ES-I3 (cell line): ENCODE results near the gene MMP25.

ENCODE experiments used
- H3K36me3 ChIP-seq: 2 replicates; pipeline ENCODE4 v1.6.1; 2013; ENCODE audit warnings: mild to moderate bottlenecking, low read length, control low read depth, moderate library complexity; ENCODE audit not compliant: insufficient read depth
- H3K4me1 ChIP-seq: 2 replicates; pipeline ENCODE4 v1.6.1; 2013; ENCODE audit warnings: mild to moderate bottlenecking, control low read depth, low read length; ENCODE audit not compliant: insufficient read depth
- H3K9ac ChIP-seq: 2 replicates; pipeline ENCODE4 v1.6.1; 2013; ENCODE audit warnings: low read depth, mild to moderate bottlenecking, low read length, moderate library complexity
- H3K9me3 ChIP-seq: 2 replicates; pipeline ENCODE4 v1.6.1; 2013; ENCODE audit warnings: mild to moderate bottlenecking, low read length, moderate library complexity; ENCODE audit not compliant: control insufficient read depth, insufficient read depth

Gene MMP25

GRCh38 chr16:3012828-3013420 lies 33.4 kb upstream of the MMP25 start, which contains the start of gene CLDN9:
Gene CLDN9 (plus strand): TSS chr16:3012923. CDS start chr16:3013363, 440 bp downstream.
- H3K9ac ChIP-seq, result peak within 1 kb of the TSS; percentile 45; the same call in 1 of the 2 replicates
- H3K9me3 ChIP-seq, result no peaks in the 10 kb centered on the region
- H3K4me1 ChIP-seq, result peaks cover 45% of the 10 kb centered on the region; the same call in 1 of the 2 replicates
- H3K36me3 ChIP-seq, result peaks cover 4% of the 10 kb centered on the region; the same call in 1 of the 2 replicates

- peaks cover 43% of the 10 kb centered on the region; the same call in 1 of the 2 replicates for H3K4me1 ChIP-seq
- peaks cover 4% of the 10 kb centered on the region; the same call in 1 of the 2 replicates for H3K36me3 ChIP-seq
- H3K9ac ChIP-seq, result 0 out of 2 replicates have a peak overlapping the region, but pooled peaks have one; percentile 14
- no peaks in the 10 kb centered on the region for H3K9me3 ChIP-seq
Measured at GRCh38 chr16:3013491-3013951, 32.8 kb upstream of the MMP25 start.

DNA sequence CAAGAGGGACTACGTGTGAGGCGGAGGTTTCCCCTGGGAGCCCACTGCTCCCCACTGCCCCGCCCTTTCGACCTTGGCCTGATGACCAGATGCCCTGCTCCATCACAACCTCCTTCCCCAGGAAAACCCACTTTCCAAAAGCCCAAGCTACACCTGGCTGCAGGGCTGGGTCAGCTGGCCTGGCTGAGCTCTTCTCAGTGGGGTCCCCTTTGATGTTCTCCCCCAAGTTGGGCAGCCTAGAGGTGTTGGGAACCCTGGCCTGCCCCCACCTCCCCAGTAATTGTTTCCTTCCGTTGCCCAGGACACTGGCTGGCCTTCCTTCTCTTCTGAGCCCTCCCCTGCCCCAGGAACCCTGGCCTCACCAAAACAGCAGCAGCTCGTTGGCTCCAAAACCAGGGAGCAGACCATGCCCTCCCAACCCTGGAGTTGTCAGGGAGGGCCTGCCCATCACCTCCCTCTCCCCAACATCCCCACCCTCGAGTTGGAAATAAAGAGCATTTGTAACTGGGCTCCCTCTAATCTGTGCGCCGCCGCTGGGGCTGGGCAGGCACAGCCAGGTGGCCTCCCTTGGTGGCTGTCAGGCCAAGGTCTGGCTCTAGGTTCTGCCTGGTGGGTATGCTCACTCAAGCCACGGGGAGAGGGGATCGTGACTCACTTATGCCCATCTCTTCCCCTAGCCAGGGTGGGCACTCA lies 32.2 kb upstream of the MMP25 start:
- peaks cover 4% of the 10 kb centered on the region; the same call in 1 of the 2 replicates for H3K36me3 ChIP-seq

GRCh38 chr16:3014971-3015370 lies 31.4 kb upstream of the MMP25 start:
- no peaks in the 10 kb centered on the region for H3K9me3 ChIP-seq
- H3K36me3 ChIP-seq, result peaks cover 4% of the 10 kb centered on the region; the same call in 1 of the 2 replicates
- H3K9ac ChIP-seq, result no peak overlapping the region
- H3K4me1 ChIP-seq, result peaks cover 33% of the 10 kb centered on the region; the same call in 1 of the 2 replicates

More for the DNA sequence above, 32.2 kb upstream of the MMP25 start:
- Histone ChIP-seq H3K4me1 (peaks cover 37% of the 10 kb centered on the region; the same call in 1 of the 2 replicates), H3K9ac (0 out of 2 replicates have a peak overlapping the region, but pooled peaks have one; percentile 6), H3K9me3 (no peaks in the 10 kb centered on the region)

- no peak overlapping the region for H3K9ac ChIP-seq
- H3K4me1 ChIP-seq, result peaks cover 25% of the 10 kb centered on the region; the same call in 1 of the 2 replicates
Measured at GRCh38 chr16:3015865-3016521, 30.4 kb upstream of the MMP25 start.

GRCh38 chr16:3017344-3017743 lies 29.0 kb upstream of the MMP25 start:
- Histone ChIP-seq H3K9me3 (no peaks in the 10 kb centered on the region), H3K9ac (peak overlapping the region; percentile 89), H3K4me1 (peaks cover 17% of the 10 kb centered on the region; the same call in 1 of the 2 replicates), H3K36me3 (peaks cover 8% of the 10 kb centered on the region; the same call in 1 of the 2 replicates)

More at GRCh38 chr16:3015865-3016521, 30.4 kb upstream of the MMP25 start:
- H3K36me3 ChIP-seq, result peaks cover 4% of the 10 kb centered on the region; the same call in 1 of the 2 replicates
- no peaks in the 10 kb centered on the region for H3K9me3 ChIP-seq

- H3K9me3 ChIP-seq, result no peaks in the 10 kb centered on the region
- H3K9ac ChIP-seq, result peak within 1 kb of the TSS; percentile 89
- H3K4me1 ChIP-seq, result peaks cover 19% of the 10 kb centered on the region; the same call in 1 of the 2 replicates
- peaks cover 8% of the 10 kb centered on the region; the same call in 1 of the 2 replicates for H3K36me3 ChIP-seq
Measured at GRCh38 chr16:3017794-3018506, 28.4 kb upstream of the MMP25 start, which contains the start of gene CLDN6. Gene CLDN6 (minus strand): TSS chr16:3018183. CDS start chr16:3016021, 2,162 bp downstream.

DNA sequence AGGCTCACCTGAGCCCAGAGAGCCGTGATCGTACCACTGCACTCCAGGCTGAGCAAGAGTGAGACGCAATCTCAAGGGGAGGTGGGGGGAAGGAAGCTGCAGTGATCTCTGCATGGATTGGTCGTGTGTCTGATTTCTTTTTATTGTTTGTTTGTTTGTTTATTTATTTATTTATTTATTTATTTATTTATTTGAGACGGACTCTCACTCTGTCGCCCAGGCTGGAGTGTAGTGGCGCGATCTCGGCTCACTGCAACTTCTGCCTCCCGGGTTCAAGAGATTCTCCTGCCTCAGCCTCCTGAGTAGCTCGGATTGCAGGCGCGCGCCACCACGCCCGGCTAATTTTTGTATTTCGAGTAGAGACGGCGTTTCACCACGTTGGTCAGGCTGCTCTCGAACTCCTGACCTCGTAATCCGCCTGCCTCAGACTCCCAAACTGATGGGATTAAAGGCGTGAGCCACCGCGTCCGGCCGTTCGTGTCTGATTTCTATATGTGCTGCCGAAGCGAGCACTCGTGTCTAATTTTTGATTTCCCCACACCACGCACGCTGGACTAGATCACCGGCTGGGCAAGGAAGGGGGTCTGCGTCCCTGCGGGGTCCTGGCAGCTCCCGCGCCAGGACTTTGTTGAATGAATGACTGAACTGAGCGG lies 26.6 kb upstream of the MMP25 start:
- H3K4me1 ChIP-seq, result peaks cover 4% of the 10 kb centered on the region; the same call in 1 of the 2 replicates
- peaks cover 8% of the 10 kb centered on the region; the same call in 1 of the 2 replicates for H3K36me3 ChIP-seq
- H3K9me3 ChIP-seq, result no peaks in the 10 kb centered on the region
- H3K9ac ChIP-seq, result peak overlapping the region; percentile 62; the same call in 1 of the 2 replicates

- peak within 1 kb of the TSS; percentile 85 for H3K9ac ChIP-seq
- H3K4me1 ChIP-seq, result peaks cover 4% of the 10 kb centered on the region; the same call in 1 of the 2 replicates
- no peaks in the 10 kb centered on the region for H3K9me3 ChIP-seq
- H3K36me3 ChIP-seq, result 0 out of 2 replicates have a peak, but pooled peaks cover 5% of the 10 kb centered on the region
Measured at GRCh38 chr16:3020247-3020603, 26.1 kb upstream of the MMP25 start, which contains the start of gene TNFRSF12A. Gene TNFRSF12A (plus strand): TSS chr16:3020368. CDS start chr16:3020398, 30 bp downstream.

DNA sequence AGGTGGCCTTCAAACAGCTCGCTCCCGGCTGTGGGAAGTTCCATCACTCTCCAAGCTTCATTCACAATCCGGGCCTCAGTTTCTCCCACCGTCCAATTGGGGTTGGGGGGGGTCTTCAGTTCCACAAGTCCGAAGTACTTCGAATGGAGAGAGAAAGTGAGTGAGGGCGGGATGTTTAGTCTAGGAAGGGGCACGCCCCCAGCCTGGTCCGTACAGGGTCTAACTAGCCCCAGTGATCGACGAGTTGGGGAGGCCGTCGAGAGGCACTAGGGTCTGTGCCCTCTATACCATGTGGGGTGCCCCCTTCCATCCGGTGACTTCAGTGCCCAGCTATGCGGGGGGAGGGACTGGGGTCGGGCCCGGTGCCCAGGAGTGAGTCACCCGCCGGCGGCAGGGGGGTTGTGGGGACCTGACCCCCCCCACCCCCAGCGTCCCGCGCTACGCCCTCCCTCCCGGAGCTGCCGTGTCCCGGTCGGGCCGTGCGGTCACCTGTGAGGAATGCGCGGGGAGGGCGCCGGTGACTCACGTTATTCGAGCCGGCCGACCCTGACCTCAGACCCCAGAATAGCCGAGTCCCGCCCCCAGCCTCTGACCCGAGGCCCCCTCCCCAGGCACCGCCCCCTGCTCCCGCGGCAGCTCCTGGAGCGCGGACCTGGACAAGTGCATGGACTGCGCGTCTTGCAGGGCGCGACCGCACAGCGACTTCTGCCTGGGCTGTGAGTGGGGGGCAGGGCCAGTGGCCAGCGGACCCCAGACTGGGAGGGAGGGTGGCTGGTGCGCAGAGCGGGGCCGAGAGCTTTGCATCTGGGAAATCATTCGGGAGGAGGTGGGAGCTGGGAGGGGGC lies 25.5 kb upstream of the MMP25 start:
- H3K36me3 ChIP-seq, result 0 out of 2 replicates have a peak, but pooled peaks cover 5% of the 10 kb centered on the region
- no peaks in the 10 kb centered on the region for H3K9me3 ChIP-seq
- H3K9ac ChIP-seq, result peak overlapping the region; percentile 85
- H3K4me1 ChIP-seq, result peaks cover 4% of the 10 kb centered on the region; the same call in 1 of the 2 replicates

GRCh38 chr16:3021449-3022207 lies 24.7 kb upstream of the MMP25 start:
- Histone ChIP-seq H3K36me3 (0 out of 2 replicates have a peak, but pooled peaks cover 5% of the 10 kb centered on the region), H3K9ac (peak overlapping the region; percentile 85), H3K9me3 (no peaks in the 10 kb centered on the region), H3K4me1 (peaks cover 4% of the 10 kb centered on the region; the same call in 1 of the 2 replicates)
